Anterior cingulate cortex (tissue), 58 donors: ENCODE data around the gene IQSEC1.

Experiments used
- DNase-seq, 58 donors: peaks; one replicate each; lab custom pipeline; 2025; lab: John Stamatoyannopoulos, UW

Gene IQSEC1

DNA sequence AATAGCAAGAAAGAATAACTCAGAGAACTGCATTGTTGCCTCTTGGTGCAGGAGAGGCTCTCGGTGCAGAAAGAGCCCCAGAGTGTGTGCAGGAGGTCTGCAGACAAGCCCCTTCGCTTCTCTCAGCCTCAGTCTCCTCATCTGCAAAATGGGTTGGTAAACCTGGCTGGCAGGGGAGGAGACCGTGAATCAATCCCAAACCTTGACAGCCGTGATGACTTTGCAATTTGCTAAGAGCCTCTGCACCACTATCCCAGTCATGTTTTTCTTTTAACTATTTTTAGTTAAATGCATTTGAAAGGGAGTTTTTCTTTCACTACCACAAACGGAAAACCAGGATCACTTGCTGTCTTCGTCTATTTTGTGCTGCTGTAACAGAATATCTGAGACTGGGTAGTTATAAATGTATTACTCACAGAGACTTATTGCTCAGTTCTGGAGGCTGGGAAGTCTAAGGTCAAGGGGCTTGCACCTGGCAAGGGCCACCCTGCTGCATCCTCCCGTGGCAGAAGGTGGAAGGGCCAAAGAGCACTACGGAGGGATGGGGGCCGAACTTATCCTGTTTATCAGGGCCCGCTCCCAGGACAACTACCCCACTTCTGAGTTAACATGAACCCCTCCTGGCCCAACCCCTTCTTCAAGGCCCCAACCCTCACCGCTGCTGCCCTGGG, 14.2 kb upstream of the IQSEC1 start:
- no peak for DNase-seq

DNA sequence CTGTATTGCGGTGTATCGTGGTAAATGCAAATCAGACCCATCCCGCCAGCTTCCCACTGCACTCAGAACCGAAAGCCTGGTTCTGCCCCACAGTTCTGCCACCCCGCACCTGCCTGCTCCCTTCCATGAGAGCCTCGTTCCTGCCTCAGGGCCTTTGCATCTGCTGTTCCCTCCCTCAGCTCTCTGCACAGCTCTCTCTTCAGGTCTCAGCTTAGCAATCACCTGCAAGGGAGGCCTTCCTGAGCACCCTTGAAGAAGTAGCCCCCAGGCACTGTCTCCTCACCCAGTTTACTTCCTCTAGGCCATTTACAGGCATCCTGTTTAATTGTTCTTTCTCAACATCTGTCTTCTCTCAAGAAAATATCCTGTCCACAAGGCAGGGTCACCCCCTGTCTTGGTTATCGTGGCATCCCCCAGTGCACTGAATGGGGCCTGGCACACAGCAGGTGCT, 13.3 kb upstream of the IQSEC1 start:
- no peak for DNase-seq

DNA sequence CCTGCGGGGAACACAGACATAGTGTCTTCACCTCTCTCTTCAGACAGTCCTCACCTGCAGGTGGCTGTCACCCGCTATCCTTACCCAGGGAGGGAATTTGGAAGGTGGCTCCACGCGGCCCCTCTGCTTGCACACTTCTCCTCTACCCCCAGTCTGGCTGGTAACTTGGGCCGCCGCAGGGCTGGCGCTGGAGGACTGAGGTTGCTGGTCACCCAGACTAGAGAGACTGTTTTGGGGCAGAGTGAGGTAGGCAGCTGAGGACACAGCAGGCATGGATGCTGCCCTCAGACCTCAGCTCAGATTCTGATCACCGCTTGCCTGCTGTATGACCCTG, 12.6 kb upstream of the IQSEC1 start:
- DNase-seq = no peak

DNA sequence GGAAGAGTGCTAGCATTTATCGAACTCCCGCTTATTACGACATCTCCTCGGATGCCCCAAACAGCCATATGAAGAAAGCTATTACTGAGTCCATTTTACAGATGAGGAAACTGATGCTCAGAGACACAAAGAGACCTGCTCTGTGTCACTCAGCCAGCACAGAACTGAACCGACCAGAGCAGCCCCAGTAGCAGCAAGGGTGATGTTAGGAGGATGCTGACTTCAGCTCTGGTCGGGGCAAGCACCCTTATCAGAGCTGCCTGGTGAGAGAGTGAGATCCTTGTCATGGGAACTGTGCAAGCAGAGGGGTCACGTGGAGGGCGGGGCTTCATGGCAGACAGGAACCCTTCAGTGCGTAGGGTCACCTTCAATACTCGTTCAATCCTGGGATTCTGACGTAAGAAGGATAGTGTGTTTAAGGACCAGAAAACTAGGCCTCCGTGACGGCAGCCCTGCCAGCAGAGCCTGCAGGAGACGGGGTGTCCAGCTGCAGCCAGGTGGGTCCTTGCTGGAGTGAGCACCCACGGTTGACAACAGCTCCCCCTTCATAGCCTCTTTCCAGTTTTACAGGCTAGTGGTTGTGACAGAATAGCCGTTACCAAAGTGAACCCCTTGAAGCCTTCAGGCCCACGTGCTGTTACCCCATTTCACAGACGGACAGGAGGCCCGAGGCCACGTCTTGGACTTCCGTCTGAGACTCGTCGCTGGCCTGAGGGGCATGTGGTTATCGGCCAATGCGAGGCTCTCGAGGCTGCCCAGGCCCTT, 12.0 kb upstream of the IQSEC1 start:
- no peak for DNase-seq

DNA sequence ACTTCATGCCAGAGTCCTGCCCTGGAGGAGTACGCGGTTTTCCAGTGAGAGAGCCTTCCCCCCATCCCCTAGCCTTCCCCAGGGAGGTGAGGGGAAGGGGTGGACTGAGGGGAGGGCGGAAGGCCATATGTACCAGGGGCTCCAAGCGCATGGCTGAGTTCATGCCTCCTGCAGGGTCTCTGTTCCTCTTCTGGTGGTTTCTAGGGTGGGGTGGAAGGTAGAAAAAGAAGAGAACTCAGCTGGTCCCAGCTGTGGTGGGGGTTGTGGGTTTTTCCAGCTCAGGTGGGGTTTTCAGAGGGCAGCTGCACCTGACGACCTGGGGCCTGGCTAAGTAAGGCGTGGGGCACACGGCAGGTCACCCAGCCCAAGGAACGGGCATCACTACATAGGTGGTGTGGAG, 10.7 kb upstream of the IQSEC1 start:
- DNase-seq = no peak

DNA sequence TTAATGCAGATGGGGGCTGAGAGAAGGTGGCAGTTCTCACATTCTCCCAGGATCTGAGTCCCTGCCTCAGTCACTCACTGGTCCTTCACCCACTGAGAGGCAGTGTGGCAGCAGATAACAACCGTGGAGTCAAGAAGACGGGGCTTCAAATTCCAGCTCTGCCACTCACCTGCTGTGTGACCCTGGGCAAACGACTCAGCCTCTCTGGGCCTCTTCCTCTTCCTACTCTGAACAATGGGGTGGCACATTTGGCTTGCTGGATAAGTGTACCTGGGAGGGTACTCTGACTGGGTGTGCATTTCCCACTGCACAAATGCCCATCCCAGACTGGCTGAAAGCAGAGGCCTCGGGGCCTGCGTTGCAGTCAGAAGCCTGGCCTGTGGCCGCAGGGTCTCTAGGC, 10.0 kb upstream of the IQSEC1 start:
- DNase-seq = no peak

DNA sequence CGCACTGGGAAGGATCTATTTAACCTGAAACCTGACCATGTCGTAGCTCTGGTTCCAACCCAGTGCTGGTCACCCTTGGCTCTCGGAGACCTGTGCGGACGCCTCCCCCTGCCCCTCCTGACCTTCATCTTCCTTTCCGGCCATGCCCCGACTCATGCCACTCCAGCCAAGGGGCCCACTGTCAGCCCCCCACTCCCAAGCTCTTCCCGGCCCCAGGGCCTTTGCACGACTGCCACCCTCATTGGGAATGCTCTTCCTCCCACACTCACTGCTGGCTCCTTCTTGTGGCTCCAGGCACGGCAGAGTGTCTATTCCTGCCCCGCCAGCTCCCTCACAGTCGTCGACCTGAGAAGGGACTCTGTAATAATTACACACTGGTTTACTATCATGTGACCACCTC, 9.4 kb upstream of the IQSEC1 start:
- DNase-seq = no peak

DNA sequence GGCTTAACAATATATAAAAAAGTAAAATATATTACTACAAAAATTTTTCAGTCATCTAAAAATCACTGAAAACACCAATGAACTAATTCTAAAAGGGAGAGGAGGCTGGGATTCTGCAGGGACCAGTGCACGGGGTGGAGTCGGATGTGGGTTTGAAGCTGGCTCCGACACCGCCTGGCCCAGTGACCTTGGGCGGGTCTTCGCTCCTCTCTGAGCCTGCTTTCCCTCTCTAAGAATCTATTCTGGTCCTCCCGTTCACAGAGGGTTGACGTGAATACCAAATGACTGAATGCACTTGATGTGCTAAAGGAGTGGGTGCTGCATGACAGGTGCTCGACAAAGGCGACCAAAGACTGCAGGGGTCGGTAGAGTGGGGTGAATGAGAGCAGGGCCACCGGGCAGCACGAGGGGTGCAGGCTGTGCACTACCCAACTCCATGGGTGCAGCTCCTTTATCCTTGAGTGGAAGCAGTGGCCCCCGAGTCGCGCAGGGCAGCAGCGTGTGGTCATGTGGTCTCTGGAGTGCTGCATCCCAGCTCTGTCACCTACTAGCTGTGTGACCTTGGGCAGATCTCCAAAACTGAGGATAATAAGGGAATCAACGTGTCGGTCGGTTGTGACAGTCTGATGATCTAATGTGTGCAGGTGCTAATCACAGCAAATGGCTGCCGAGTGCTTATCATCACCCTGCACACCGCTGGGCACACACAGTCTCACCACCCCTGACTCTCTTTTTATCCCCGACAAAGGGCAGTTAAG, 8.6 kb upstream of the IQSEC1 start:
- DNase-seq = no peak

DNA sequence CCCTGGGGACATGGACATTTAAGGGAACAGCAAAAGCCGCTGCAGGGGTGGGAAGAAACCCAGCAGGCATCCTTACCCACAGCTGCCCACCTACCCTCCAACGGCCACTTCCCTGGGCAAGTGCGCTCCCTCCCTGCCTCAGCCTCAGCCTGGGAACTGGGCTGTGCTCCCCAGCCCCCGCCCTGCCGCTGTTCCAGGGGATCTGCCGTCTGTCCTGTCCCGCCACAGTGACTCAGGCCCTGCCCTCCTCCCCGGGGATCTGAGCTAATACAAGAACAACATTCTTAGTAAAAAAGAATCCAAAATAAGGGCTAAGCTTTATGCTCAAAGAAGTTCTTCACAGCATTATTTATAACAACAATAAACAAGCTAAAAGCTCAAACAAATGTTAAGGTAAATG, 7.4 kb upstream of the IQSEC1 start:
- no peak for DNase-seq

DNA sequence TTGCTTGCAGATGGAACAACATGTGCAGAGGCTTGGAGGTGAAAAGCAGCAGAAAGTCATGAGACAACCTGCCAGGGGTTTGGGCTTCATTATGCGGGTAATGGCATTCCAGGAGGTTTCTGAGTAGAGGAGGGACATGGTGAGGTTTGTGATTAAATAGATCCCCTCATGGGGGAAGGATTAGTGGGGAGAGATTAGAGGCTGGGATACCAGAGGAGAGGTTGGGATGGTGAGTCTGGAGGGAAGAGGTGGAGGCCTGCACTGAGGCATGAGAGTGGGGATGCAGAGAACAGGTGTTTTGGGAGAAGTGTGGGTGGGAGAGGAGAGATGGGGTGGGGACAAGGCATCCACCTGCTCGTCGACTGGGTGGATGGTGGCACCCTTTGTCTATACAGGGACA, 6.8 kb upstream of the IQSEC1 start:
- DNase-seq = no peak

DNA sequence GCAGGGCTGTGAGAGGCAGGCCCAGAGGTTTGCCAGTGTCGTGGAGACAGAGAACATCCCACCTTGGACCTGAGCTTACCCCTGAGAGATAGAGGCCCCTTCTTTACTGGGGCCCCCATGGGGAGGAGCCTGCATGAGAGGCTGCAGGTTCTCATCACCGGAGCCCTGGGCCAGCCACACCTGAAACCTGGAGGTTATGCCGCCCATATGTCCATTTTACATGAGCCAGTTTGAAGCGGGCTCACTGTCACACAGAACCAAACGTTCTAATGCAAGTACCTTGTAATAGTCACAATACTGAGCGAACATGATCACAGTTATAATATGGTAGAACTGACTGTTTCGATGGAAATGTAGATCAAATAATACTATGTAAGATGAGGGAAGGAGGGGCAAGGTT, 6.3 kb upstream of the IQSEC1 start:
- no peak for DNase-seq

DNA sequence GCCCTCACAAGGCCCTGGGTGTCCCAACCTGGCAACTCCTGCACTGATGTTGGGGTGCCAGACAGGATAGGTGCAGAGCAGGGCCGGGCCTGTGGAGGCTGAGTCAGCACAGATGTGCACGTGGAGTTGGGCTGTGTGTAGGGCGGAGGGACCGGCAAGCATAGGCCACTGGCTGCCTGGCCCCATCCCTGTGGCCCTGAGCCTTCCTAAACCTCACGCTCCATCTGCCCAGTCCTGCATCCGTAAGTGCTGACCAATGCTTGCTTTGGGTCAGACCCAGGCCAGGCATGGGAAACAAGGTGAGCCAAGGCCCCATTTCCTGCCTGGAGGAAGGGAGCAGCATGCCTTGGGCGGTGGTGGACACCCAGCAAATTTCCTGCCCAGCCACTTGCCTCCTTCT, 5.8 kb upstream of the IQSEC1 start:
- DNase-seq = no peak

DNA sequence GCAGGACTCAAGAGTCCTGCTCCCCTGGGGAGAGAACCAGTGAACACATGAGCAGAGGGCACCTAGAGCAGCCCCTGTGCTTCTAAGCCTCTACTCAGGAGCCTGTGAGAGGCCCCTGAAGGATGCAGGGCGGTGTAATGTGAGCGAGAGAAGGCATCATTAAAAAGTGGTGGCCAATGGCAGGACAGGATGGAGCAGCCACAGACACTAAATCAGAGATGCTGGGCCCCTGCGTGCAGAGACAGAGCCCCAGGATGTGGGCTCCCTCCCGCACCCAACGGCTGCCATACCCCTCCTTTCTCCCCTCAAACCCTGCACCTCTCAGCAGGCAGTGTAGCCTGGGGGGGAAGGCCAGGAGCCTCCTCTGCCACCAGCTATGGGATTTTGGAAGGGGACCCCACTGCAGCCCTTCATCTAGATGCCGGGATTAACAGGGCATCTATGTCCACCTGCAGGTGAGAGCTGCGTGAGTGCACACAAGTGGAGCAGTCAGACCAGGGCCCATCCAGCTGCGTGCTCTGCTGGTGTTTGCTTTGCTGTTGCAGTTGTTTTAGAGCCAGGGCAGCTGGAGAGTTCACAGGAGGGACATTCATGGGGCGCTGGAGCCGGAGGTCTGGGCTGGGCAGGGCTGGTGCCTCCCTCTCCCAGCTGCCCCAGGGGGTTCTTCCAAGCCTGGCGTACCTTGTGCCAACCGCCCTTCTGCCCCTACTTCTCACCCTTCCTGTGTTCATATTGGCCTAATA, 5.1 kb upstream of the IQSEC1 start:
- DNase-seq = peak in 42 of 58 donors; percentile 14 to 89 (median 61)

DNA sequence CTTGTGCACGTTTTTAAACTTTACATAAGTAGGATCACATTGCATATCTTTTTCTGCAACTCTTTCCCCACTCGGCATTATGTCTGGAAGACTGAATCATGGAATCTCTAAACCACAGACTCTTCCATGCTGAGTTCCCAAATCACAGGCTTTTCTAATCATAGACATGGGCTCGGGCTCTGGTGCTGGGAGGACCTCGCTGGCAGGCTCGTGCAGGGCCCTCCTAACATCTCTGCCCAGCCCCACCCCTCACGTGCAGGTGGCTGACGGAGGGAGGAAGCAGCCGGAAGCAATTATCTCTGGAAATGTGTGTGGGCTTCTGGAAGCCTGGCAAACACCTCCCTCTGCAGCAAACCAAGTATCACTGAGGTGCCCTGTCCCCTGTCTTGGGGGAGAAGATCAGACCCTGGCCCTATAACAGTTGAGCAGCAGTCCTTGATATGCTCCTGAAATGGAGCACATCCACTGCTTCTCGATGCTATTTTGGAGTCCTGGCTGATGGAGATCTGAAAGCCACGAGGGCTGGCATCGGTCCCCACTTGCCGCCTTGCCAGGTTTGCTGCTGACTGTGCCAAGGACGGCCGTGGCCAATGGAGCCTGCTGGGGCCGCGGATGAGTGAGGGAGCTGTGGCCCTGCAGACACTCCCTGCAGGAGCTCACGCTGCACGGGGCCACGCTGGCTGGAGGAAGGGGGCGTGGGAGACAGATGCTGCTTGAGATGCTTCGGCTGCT, 4.4 kb upstream of the IQSEC1 start:
- DNase-seq = peak; percentile 18 to 87 (median 68)

DNA sequence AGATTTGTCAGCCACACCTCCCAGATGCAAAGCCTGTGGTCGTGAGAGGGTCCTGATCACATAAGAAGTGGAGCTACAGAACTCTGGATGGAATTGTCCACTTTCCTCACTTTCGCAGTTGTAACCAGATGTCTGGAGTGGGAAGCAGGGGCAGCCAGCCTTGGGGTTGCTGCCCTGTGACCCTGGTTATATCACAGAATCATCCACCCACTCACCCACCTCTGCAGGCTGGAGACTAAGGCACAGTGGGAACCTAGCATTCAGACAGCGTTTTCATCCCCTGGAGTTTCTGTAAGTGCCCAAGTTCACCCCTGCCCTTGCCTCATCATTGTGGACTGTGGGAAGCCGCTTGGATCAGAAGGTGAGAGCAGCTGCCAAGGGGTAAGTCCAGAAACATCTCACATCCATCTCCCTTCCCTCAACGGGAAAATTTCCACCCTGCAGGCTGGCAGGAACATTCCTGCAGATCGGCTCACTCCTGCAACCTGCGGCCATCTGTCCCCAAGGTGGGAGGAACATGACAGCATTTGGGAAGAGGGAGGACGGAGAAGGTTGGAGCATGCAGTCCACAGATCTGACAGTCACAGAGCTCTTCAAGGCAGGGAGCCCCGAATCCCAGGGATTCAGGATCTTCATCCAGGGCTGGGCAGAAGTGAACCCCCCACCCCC, 2.9 kb upstream of the IQSEC1 start:
- peak in 6 of 58 donors; percentile 16 to 46 (median 26) for DNase-seq

DNA sequence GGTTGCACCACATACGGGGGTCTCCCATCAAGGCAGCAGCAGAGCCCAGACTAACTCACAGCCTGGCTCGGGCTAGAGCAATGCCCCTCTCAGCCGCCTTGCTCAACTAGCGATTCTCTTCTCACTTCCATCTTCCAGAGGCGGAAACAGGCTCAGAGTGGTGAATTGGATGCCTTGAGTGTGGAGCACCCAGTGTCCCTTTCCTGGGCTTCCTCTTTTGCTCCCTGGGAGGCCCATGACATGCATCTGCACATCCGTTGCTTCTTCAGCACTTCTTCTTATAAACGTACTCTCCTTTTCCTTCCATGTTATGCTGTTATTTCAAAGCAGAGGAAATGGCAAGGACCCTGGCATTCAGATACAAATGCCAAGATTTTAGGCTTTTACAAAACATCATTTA, 2.1 kb upstream of the IQSEC1 start:
- no peak for DNase-seq

DNA sequence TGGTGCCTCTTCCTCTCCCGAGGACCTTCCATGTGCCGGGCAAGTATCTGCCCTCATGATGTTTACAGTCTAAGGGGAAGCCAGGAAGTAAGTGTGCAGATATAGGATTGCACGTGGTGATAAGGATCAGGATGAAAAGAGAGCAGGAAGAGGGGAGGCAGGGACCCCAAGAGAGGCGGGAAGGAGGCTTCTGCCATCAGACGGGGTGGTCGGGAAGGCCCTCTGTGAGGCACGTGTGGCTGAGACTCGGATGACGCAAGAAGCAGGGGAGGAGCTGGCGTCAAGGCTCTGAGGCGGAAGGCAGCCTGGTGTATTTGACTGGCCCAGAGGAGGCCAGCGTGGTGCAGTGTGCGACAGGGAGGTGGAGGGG, 762 bp upstream of the IQSEC1 start:
- no peak for DNase-seq

DNA sequence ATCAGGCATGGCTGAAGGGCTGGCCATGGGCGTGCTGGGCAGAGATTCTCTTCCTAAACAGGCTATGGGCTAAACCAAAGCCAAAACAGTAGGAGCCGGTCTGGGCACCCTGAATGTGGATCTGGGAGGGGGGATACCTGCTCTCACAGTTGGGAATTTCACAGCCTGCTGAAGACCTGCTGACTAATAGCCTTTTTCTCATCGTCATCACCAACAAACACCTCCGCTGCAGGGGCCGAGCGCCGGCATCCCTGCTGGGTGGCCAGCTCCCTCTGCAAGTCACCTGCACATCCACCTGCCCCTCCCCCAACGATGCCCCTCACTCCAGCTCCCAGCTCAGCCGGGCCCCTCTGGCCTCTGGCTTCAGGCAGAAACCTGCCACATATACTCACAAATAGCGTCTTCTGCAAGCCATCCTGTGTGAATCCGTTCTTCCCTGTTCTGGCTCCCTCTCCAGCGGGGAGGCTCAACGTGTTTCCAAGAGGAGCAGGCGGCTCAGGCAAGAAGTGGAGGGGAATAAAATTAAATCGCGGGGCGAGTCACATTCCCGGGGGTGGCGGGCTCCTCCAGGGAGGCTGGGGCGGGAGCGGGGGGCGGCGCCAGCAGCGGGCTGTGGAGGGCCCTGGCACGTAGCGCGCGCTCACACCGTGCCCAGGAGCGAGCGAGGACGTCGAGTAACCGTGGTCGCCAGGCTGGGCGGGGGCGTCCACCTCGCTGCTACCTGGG, 466 bp downstream of the IQSEC1 start:
- peak in 44 of 58 donors; percentile 30 to 85 (median 74) for DNase-seq

DNA sequence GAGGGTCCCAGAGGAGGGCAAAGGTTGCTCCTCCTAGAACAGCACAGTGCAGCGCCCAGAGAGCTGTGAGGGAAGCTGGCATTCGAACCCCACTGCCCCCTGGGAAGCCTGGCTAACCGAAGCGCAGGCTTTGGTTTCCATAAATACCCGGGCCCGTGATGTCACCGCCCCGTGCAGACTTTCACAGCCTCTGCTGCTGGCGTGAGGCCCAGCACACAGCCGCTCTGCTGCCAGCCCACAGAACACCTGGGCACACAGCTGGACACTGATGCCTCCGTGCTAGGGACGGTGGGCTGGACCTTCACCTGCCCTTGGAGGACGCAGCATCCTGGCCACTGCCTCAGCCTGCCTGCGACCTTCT, 1.0 kb downstream of the IQSEC1 start:
- peak in 47 of 58 donors; percentile 30 to 86 (median 63) for DNase-seq
